ENCODE data around the gene ZBP1.

The ZBP1 gene

GRCh38 chr20:57568960-57569359, 51.3 kb downstream of the ZBP1 start:
- TF ChIP-seq CTCF (conservative IDR thresholded peaks at IDR 0.05): no peak
- no peak overlapping the region for H3K27ac ChIP-seq

GRCh38 chr20:57568088-57568896, 51.9 kb downstream of the ZBP1 start:
- no peak for TF ChIP-seq CTCF (conservative IDR thresholded peaks at IDR 0.05)
- H3K27ac ChIP-seq: no peak overlapping the region

GRCh38 chr20:57567471-57568079, 52.7 kb downstream of the ZBP1 start:
- no peak for TF ChIP-seq CTCF (conservative IDR thresholded peaks at IDR 0.05)
- H3K27ac ChIP-seq: no peak overlapping the region

GRCh38 chr20:57566803-57567459, 53.3 kb downstream of the ZBP1 start:
- no peak for TF ChIP-seq CTCF (conservative IDR thresholded peaks at IDR 0.05)
- H3K27ac ChIP-seq: no peak overlapping the region

GRCh38 chr20:57566399-57566798, 53.8 kb downstream of the ZBP1 start:
- no peak for TF ChIP-seq CTCF (conservative IDR thresholded peaks at IDR 0.05)
- no peak overlapping the region for H3K27ac ChIP-seq

GRCh38 chr20:57564951-57565642, 55.1 kb downstream of the ZBP1 start:
- no peak for TF ChIP-seq CTCF (conservative IDR thresholded peaks at IDR 0.05)
- no peak overlapping the region for H3K27ac ChIP-seq
